GM12878 (cell line): ENCODE measurements around the gene KHDRBS2. TPM values are rescaled to one million over a fixed set of nuclear protein-coding genes. Genes with fewer than 3 reads are reported as not detected.

Experiments used
- ATAC-seq: fragments of 200-7000 bp; cut with Tn5 transposase; 3 replicates; pipeline ENCODE4 v1.9.1; 2020; ENCODE audit warnings: mild to moderate bottlenecking, moderate library complexity
- BruUV-seq: library from RNA; stranded (reverse); fragments of 400-500 nt; replicated peaks from 2 replicates; lab custom pipeline; 2021; lab: Mats Ljungman, UMichigan
- CTCF ChIA-PET: fragments of 300-600 bp; sonication (Branson Sonifier 250); formaldehyde crosslinking; extraction: SDS; loops from one replicate; lab custom pipeline; 2021; ENCODE audit warnings: inconsistent platforms; lab: Yijun Ruan, JAX
- POLR2A ChIA-PET: fragments of 350-600 bp; formaldehyde crosslinking; extraction: SDS; loops from one replicate; lab custom pipeline; 2021; ENCODE audit warnings: inconsistent platforms; lab: Charles Lee
- RAD21 ChIA-PET: fragments of 300-600 bp; sonication (Branson Sonifier 250); formaldehyde crosslinking; loops from one replicate; lab custom pipeline; 2023; ENCODE audit warnings: antibody characterized with exemption; ENCODE audit not compliant: unreplicated experiment; lab: Charles Lee
- SMC1A ChIA-PET: fragments of 300-600 bp; sonication (Branson Sonifier 250); formaldehyde crosslinking; loops from one replicate; lab custom pipeline; 2023; ENCODE audit not compliant: unreplicated experiment, uncharacterized antibody; lab: Charles Lee
- DNase-seq: peaks from one replicate; pipeline ENCODE4 v3.0.0-alpha.2; 2011; ENCODE audit warnings: low read depth, low spot score
- FAIRE-seq: peaks from 3 replicates; lab custom pipeline; 2011; peaks lifted over from hg19 to GRCh38; lab: Jason Lieb, UNC
- H2AFZ ChIP-seq: 2 replicates; pipeline ENCODE4 v1.6.0; 2011; ENCODE audit warnings: low read depth, low read length, control low read depth; ENCODE audit not compliant: control insufficient read depth
- H3K27ac ChIP-seq: 2 replicates; pipeline ENCODE4 v1.5.1; 2011; ENCODE audit warnings: control low read depth; ENCODE audit not compliant: control insufficient read depth, insufficient read depth
- H3K27me3 ChIP-seq, 2 experiments: replicated peaks in 1 of 2; 2 replicates each; pipeline versions ENCODE4 v1.6.0 to v1.6.1; 2011; ENCODE audit warnings: low read length in 1 of 2; ENCODE audit not compliant: control insufficient read depth in 2 of 2, insufficient read depth in 2 of 2
- H3K36me3 ChIP-seq, 2 experiments: 2 replicates each; pipeline ENCODE4 v1.5.1; 2011; ENCODE audit warnings: low read length in 1 of 2; ENCODE audit not compliant: control insufficient read depth in 2 of 2, insufficient read depth in 2 of 2
- H3K4me1 ChIP-seq: 2 replicates; pipeline ENCODE4 v1.6.1; 2011; ENCODE audit warnings: mild to moderate bottlenecking, low read length, moderate library complexity, mixed read lengths; ENCODE audit not compliant: control insufficient read depth, insufficient read depth
- H3K4me2 ChIP-seq: 2 replicates; pipeline ENCODE4 v1.6.0; 2011; ENCODE audit warnings: control low read depth; ENCODE audit not compliant: control insufficient read depth, insufficient read depth
- H3K4me3 ChIP-seq: fragments of 200-600 bp; sonication (generic); 2 replicates; pipeline ENCODE4 v1.5.1; 2016
- H3K79me2 ChIP-seq: 2 replicates; pipeline ENCODE4 v1.6.0; 2011; ENCODE audit warnings: low read length; ENCODE audit not compliant: control insufficient read depth, insufficient read depth
- H3K9ac ChIP-seq: 2 replicates; pipeline ENCODE4 v1.8.0; 2011; ENCODE audit warnings: low read length, control low read depth, mixed read lengths; ENCODE audit not compliant: control insufficient read depth, insufficient read depth
- H3K9me3 ChIP-seq: replicated peaks from 3 replicates; pipeline ENCODE4 v1.5.1; 2011; ENCODE audit warnings: mild to moderate bottlenecking, low read length; ENCODE audit not compliant: control insufficient read depth, insufficient read depth
- H4K20me1 ChIP-seq: 2 replicates; pipeline ENCODE4 v1.6.0; 2011; ENCODE audit not compliant: control insufficient read depth, insufficient read depth
- BHLHE40 ChIP-seq, 2 experiments: fragments of 450-650 bp in 1 of 2; IDR thresholded peaks; 2 replicates each; pipeline ENCODE4 v1.6.1; 2011 to 2017; ENCODE audit warnings: low read depth in 2 of 2, borderline replicate concordance in 1 of 2, improper control_type of control experiment in 1 of 2, low read length in 1 of 2, mild to moderate bottlenecking in 1 of 2
- DPF2 ChIP-seq: fragments of 450-650 bp; IDR thresholded peaks from 2 replicates; pipeline ENCODE4 v1.6.1; 2017; ENCODE audit warnings: mild to moderate bottlenecking
- FOXK2 ChIP-seq: fragments of 450-650 bp; IDR thresholded peaks from 2 replicates; pipeline ENCODE4 v1.6.1; 2017; ENCODE audit warnings: mild to moderate bottlenecking, moderate library complexity
- HCFC1 ChIP-seq: fragments of 150-350 bp; IDR thresholded peaks from 2 replicates; pipeline ENCODE4 v1.6.1; 2014; ENCODE audit warnings: low read length
- IKZF2 ChIP-seq, 2 experiments: fragments of 450-650 bp; IDR thresholded peaks; 2 replicates each; pipeline ENCODE4 v1.6.1; 2017; ENCODE audit warnings: mild to moderate bottlenecking in 2 of 2, moderate library complexity in 2 of 2
- MYB ChIP-seq: fragments of 150-350 bp; IDR thresholded peaks from 2 replicates; pipeline ENCODE4 v1.6.1; 2014; ENCODE audit warnings: mild to moderate bottlenecking, low read depth, low read length, borderline replicate concordance
- NFYA ChIP-seq: IDR thresholded peaks from 2 replicates; pipeline ENCODE4 v1.6.1; 2011; ENCODE audit warnings: low read depth, mild to moderate bottlenecking, low read length, improper control_type of control experiment, borderline replicate concordance
- PAX5 ChIP-seq: IDR thresholded peaks from 2 replicates; pipeline ENCODE4 v1.6.1; 2011; ENCODE audit warnings: low read depth, low read length, borderline replicate concordance
- RFX5 ChIP-seq: IDR thresholded peaks from 2 replicates; pipeline ENCODE4 v1.6.1; 2011; ENCODE audit warnings: low read depth, low read length, improper control_type of control experiment
- STAT3 ChIP-seq: IDR thresholded peaks from 2 replicates; pipeline ENCODE4 v1.6.1; 2011; ENCODE audit warnings: low read depth, low read length, improper control_type of control experiment
- TARDBP ChIP-seq: IDR thresholded peaks from 2 replicates; pipeline ENCODE4 v1.6.1; 2016; ENCODE audit warnings: borderline replicate concordance
- ZNF207 ChIP-seq: fragments of 450-650 bp; IDR thresholded peaks from 2 replicates; pipeline ENCODE4 v1.6.1; 2014; ENCODE audit warnings: antibody characterized with exemption, mild to moderate bottlenecking, borderline replicate concordance
- ZNF24 ChIP-seq: fragments of 450-650 bp; IDR thresholded peaks from 2 replicates; pipeline ENCODE4 v1.6.1; 2017; ENCODE audit warnings: antibody characterized with exemption, mild to moderate bottlenecking
- ZNF622 ChIP-seq: fragments of 450-650 bp; IDR thresholded peaks from 2 replicates; pipeline ENCODE4 v1.6.1; 2017; ENCODE audit warnings: mild to moderate bottlenecking, inconsistent platforms
- WGBS: methylation state at CpG from one replicate; pipeline ENCODE4 v1.1.6; 2016; ENCODE audit warnings: low lambda C conversion rate; ENCODE audit not compliant: insufficient replicate concordance, insufficient coverage; ENCODE audit errors: missing lambda C conversion rate; 5-methylcytosine and 5-hydroxymethylcytosine counted together
- in situ Hi-C: fragments of 300-500 bp; cut with MboI; formaldehyde crosslinking; loops from 9 replicates; pipeline ENCODE4 v1.14.3; 2018; ENCODE audit warnings: mixed read lengths
- intact Hi-C: fragments of 100-400 bp; cut with micrococcal nuclease; formaldehyde crosslinking; loops from one replicate; pipeline ENCODE4 v1.14.2; 2022; ENCODE audit not compliant: unreplicated experiment
- polyA plus RNA-seq, 11 experiments: library from polyadenylated mRNA; depleted of rRNA in 4 of 11; unstranded in 6 of 11; stranded (reverse) in 5 of 11; fragments of >200 nt; fragmentation: Nextera tagmentation in 4 of 11; fragmentation: Illumina TruSeq in 1 of 11; extraction: Ambion mirVana in 4 of 11; extraction: Trizol in 1 of 11; gene quantifications; 1 replicate in 1 of 11; 2 replicates in 10 of 11; pipeline versions ENCODE4 v1.2.1 to v1.2.3, GENCODE V29; 2011 to 2016; ENCODE audit warnings: inconsistent platforms in 2 of 11, missing spikeins in 2 of 11, low read depth in 1 of 11
- total RNA-seq, 4 experiments: library from RNA; depleted of rRNA in 3 of 4; stranded (reverse); fragments of >200 nt in 3 of 4; fragmentation: Illumina TruSeq in 1 of 4; extraction: Trizol in 1 of 4; gene quantifications; 2 replicates each; pipeline versions ENCODE4 v1.2.1 to v1.2.3, GENCODE V29; 2013 to 2021
- TF ChIP-seq, protein P1 (sequence below): fragments of 450-650 bp; IDR thresholded peaks from 2 replicates; pipeline ENCODE4 v1.6.1; 2017; ENCODE audit warnings: mild to moderate bottlenecking
- TF ChIP-seq, protein P2 (sequence below): fragments of 450-650 bp; IDR thresholded peaks from 2 replicates; pipeline ENCODE4 v1.6.1; 2017; ENCODE audit warnings: low read depth, mild to moderate bottlenecking, moderate library complexity
- TF ChIP-seq, protein P3 (sequence below): fragments of 450-650 bp; IDR thresholded peaks from 2 replicates; pipeline ENCODE4 v1.6.1; 2014; ENCODE audit warnings: mild to moderate bottlenecking

KHDRBS2 gene
- total and polyA plus RNA-seq, 10 of the 15 experiments (the other 5 are each of a cell fraction or from before 2014, with no cell fraction given) = 0.11 to 0.56 TPM; not detected in 8

DNA sequence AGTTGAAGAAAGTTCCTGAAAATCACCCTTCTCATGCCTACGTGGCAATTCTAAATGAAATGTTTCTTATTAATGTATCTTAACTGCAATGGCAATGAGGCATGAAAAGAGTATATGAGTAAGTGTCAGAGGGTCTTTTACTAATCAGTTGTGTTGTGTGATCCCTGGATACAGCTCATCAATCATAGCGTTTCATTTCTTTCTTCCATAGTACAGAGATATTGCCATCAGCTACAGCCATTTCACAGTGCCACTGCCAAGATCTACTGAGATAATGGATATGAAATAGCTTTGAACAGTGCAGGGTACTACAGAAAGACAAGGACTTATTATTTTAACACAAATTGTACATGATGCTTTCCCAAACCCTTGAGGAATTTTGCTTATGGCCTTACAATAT, 450.8 kb downstream of the KHDRBS2 start:
- ChIA-PET POLR2A (no interaction called here), RAD21 (no interaction called here), SMC1A (no interaction called here), CTCF (no interaction called here)
- no peak for DNase-seq
- 0% methylated on average over 2 of the region's 2 CpGs for WGBS
- H3K4me1 ChIP-seq = no peaks in the 10 kb centered on the region
- no peaks in the 10 kb centered on the region for H4K20me1 ChIP-seq
- H3K79me2 ChIP-seq = no peaks in the 10 kb centered on the region
- BruUV-seq = no TSS peak
- no peak overlapping the region for H3K4me2 ChIP-seq
- H2AFZ ChIP-seq = no peak overlapping the region
- no peak overlapping the region for H3K9ac ChIP-seq
- intact Hi-C loops = no loop called here
- H3K4me3 ChIP-seq = no peak overlapping the region
- no peaks in the 10 kb centered on the region for H3K36me3 ChIP-seq
- in situ Hi-C loops = no loop called here
- no peaks in the 10 kb centered on the region for H3K27me3 ChIP-seq
- no peaks in the 10 kb centered on the region for H3K9me3 ChIP-seq
- ATAC-seq = no peak
- no peak for FAIRE-seq
- no peak overlapping the region for H3K27ac ChIP-seq
- TF ChIP-seq, protein P1, sequence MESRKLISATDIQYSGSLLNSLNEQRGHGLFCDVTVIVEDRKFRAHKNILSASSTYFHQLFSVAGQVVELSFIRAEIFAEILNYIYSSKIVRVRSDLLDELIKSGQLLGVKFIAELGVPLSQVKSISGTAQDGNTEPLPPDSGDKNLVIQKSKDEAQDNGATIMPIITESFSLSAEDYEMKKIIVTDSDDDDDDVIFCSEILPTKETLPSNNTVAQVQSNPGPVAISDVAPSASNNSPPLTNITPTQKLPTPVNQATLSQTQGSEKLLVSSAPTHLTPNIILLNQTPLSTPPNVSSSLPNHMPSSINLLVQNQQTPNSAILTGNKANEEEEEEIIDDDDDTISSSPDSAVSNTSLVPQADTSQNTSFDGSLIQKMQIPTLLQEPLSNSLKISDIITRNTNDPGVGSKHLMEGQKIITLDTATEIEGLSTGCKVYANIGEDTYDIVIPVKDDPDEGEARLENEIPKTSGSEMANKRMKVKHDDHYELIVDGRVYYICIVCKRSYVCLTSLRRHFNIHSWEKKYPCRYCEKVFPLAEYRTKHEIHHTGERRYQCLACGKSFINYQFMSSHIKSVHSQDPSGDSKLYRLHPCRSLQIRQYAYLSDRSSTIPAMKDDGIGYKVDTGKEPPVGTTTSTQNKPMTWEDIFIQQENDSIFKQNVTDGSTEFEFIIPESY = no peak
- no peak for TF ChIP-seq NFYA
- no peak for TF ChIP-seq RFX5
- TF ChIP-seq IKZF2 (IDR thresholded peaks at IDR 0.05) = no peak
- TF ChIP-seq FOXK2 = no peak
- no peak for TF ChIP-seq ZNF622
- no peak for TF ChIP-seq PAX5
- TF ChIP-seq TARDBP = no peak
- TF ChIP-seq MYB = no peak
- no peak for TF ChIP-seq ZNF207
- no peak for TF ChIP-seq ZNF24
- no peak for TF ChIP-seq HCFC1
- TF ChIP-seq, protein P2, sequence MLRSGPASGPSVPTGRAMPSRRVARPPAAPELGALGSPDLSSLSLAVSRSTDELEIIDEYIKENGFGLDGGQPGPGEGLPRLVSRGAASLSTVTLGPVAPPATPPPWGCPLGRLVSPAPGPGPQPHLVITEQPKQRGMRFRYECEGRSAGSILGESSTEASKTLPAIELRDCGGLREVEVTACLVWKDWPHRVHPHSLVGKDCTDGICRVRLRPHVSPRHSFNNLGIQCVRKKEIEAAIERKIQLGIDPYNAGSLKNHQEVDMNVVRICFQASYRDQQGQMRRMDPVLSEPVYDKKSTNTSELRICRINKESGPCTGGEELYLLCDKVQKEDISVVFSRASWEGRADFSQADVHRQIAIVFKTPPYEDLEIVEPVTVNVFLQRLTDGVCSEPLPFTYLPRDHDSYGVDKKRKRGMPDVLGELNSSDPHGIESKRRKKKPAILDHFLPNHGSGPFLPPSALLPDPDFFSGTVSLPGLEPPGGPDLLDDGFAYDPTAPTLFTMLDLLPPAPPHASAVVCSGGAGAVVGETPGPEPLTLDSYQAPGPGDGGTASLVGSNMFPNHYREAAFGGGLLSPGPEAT = no peak
- no peak for TF ChIP-seq STAT3
- TF ChIP-seq BHLHE40 (IDR thresholded peaks at IDR 0.05; ENCODE audit: borderline replicate concordance in 1 of 2, low read depth in 2 of 2, low read length in 1 of 2) = no peak
- TF ChIP-seq DPF2 = no peak
- TF ChIP-seq, protein P3, sequence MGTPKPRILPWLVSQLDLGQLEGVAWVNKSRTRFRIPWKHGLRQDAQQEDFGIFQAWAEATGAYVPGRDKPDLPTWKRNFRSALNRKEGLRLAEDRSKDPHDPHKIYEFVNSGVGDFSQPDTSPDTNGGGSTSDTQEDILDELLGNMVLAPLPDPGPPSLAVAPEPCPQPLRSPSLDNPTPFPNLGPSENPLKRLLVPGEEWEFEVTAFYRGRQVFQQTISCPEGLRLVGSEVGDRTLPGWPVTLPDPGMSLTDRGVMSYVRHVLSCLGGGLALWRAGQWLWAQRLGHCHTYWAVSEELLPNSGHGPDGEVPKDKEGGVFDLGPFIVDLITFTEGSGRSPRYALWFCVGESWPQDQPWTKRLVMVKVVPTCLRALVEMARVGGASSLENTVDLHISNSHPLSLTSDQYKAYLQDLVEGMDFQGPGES = no peak
